ENCODE data around the gene LFNG.
"Not testable (repeated sequence)": the region's sequence is repeated elsewhere in the genome, so short reads cannot be mapped to it uniquely, and the experiment has no call there.

The LFNG gene

DNA sequence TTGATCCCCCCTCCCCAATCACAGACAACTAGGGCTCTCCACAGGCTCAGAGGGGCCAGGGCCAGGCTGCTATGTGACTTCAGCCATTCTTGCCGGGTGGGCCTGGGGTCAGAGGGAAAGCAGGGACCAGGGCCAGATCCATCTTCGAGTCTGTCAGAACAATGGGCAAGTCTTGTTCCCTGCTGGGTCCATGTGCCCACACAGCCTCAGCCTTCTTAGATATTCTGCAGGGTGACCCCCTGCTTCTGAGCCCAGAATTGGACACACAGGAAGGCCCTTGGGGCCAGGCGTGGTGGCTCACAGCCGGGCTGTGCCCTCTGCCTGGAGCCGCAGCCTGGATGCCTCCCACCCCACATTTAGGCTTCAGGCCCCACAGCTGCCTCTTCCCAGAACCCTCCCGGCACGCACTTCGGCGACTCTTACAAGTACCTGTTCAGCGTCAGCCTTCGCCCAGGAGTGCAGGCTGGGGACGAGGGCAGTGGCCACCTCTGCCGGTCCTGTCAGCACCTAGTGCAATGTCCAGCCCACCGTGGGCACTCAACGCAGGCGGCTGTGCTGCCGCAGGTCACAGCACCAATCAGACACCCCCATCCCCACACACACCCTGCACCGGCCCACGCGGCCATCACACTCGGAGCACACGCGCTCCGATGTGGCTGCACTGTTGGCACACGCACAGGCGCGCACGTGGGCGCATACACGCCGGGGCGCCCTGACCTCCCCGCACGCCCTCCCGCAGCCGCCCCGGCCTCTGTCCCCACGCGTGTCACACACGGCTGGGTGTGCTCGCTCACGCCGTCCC, 11.6 kb downstream of the LFNG start:
- DNase-seq: peak in 2 of 6 experiments; percentile 43 to 46

DNA sequence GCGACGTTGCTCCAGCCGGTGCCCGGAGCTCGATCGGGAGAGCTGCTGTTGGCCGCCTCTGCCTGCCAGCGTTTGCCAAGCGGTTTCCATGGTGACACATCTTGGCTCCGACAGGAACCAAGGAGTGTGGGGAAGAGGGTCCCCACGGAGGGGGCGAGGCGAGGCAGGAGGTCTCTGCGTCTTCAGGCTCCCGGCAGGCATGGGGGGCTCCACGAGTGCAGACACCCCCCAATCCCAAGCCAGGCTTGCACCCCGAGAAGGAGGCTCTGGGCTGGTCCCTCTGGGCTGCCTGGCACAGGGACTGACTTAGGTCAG, 12.2 kb downstream of the LFNG start:
- peak in 1 of 6 experiments; percentile 46 for DNase-seq

DNA sequence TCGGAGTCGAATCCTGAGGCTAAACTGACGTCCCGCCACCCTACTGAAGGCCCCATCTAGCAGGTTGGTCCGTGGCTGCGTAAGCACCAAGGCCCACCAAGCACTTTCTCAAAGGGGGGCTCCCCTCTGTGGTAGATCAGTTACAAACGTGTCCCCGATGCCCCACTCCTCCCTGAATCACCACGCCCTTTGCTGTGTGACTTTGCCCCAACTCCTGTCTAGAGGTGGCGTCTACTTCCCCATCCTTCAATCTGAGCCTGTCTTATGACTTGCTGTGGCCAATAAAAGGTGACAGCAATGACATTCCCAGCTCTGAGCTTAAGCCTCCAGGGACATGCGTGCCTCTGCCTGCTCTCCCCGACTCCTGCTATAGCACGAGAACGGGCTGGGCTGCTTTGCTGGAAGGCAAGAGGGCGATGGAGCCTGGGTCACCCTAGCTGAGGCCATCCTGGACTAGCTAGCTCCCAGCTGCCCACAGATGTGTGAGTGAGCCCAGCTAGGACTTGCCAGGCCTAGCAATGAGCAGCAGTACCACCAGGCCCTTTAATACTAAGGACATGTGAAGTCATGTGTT, 12.7 kb downstream of the LFNG start:
- peak in 1 of 6 experiments; percentile 23 for DNase-seq

GRCh38 chr7:2532816-2533215, 13.2 kb downstream of the LFNG start:
- peak in 1 of 6 experiments; percentile 12 for DNase-seq

GRCh38 chr7:2533566-2533965, 14.0 kb downstream of the LFNG start:
- DNase-seq: not testable (repeated sequence)

GRCh38 chr7:2534214-2534613, 14.6 kb downstream of the LFNG start:
- DNase-seq: not testable (repeated sequence)

- not testable (repeated sequence) for DNase-seq
Observed at GRCh38 chr7:2535872-2536627, 16.5 kb downstream of the LFNG start.

- peak in 2 of 6 experiments; percentile 16 to 23 for DNase-seq
Observed at GRCh38 chr7:2537981-2538851, 18.6 kb downstream of the LFNG start.

DNA sequence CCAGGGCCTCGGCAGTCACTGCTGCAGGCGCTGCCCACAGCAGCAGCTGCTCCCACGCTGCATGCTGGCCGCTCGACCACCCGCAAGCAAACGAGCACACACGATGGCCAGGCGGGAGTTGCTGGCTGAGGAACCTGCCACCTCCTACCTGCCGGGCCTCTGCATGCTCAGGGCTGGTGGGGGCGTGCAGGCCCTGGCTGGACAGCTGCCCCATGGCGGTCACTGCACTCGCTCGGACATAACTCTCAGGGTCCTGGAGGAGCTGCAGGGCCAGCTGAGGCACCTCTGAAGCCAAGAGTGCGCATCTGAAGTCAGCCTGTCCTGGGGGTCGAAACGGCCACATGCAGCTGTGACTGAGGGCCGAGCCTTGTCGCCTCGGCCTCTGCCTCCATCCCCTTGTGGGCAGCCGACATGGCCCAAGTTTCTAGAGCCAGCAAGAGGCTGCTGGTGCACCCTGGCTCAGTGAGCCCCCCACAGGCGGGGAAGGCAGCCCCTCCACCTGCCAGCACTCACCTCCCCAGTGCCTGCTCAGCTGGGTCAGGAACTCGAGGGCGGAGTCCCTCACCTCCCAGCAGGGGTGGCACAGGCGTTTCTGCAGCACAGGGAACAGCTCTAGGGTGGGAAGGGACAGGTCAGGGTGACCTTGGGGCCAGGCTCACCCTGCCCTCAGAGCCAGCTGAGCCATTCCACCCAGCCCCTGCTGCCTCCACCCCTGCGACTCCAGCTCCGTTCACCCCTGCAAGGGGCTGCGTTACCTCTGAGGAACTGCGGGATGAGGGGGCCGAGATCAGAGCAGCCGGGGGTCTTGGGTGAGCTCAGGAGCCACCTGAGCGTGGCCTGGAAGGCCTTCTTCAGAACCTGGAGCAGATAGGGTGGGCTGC, 19.7 kb downstream of the LFNG start:
- DNase-seq: no peak

DNA sequence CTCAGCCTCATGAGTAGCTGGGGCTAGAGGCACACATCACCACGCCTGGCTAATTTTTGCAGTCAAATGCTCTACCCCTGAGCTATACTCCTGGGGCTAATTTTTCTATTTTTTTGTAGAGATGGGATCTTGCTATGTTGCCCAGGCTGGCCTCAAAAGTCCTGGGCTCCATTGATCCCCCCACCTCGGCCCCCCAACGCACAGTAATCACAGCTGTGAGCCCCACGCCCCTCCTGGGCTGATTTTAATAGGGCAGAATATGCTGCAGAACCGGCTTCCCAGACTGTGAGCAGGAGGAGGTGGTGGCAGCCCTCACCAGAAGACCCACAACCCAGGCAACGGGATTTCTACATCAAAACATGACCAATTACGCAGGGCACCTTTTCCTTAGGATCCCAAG, 20.6 kb downstream of the LFNG start:
- no peak for DNase-seq

- DNase-seq: no peak
Observed at GRCh38 chr7:2540641-2541051, 21.1 kb downstream of the LFNG start.

- no peak for DNase-seq
Observed at GRCh38 chr7:2541291-2542010, 21.9 kb downstream of the LFNG start.

- DNase-seq: no peak
Observed at GRCh38 chr7:2542011-2542915, 22.7 kb downstream of the LFNG start.

- DNase-seq: no peak
Observed at GRCh38 chr7:2542916-2543871, 23.6 kb downstream of the LFNG start.

GRCh38 chr7:2544541-2545188, 25.1 kb downstream of the LFNG start:
- DNase-seq: no peak

DNA sequence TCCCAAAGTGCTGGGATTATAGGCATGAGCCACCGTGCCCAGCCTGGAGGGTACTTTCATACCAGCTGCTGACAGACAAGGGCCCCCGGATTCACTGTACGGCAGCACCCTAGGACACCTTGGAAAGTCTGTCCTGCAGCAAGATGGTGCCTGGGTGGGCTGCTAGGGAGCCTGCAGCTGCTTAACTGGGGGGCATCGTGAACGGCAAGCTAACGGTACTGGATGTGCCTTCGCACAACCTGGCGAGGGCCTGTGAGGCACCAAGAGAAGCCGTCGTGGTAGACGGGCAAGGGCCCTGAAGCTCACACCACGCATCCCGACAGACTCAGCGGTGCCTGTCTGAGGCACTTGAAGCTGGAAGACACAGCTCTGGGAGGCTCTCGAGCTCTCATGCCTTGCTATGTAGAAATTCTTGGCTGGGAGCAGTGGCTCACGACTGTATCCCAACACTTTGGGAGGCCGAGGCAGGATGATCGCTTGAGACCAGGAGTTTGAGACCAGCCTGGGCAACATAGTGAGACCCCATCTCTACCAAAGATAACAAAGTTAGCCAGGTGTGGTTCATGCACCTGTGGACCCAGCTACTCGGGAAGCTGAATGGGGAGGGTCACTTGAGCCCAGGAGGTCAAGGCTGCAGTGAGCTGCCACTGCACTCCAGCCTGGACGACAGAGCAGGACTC, 26.3 kb downstream of the LFNG start:
- DNase-seq: no peak

- DNase-seq: no peak
Observed at GRCh38 chr7:2546776-2547586, 27.4 kb downstream of the LFNG start.
